GM12891 (cell line): ENCODE results near the gene GOLGA6L7.

ENCODE experiments used
- PAX5 ChIP-seq: IDR thresholded peaks from 2 replicates; pipeline ENCODE4 v1.6.1; 2011; ENCODE audit warnings: low read length, moderate library complexity, mild to moderate bottlenecking; ENCODE audit not compliant: insufficient read depth, severe bottlenecking
- POLR2A ChIP-seq: IDR thresholded peaks from 2 replicates; pipeline ENCODE4 v1.6.1; 2011; ENCODE audit warnings: low read depth, low read length, control low read depth
- POLR2AphosphoS5 ChIP-seq: IDR thresholded peaks from 2 replicates; pipeline ENCODE4 v1.6.1; 2011; ENCODE audit warnings: low read depth, low read length, control low read depth
- POU2F2 ChIP-seq: IDR thresholded peaks from 2 replicates; pipeline ENCODE4 v1.6.1; 2011; ENCODE audit warnings: low read depth, mild to moderate bottlenecking, control low read depth, low read length, moderate library complexity
- SPI1 ChIP-seq: IDR thresholded peaks from 2 replicates; pipeline ENCODE4 v1.6.1; 2011; ENCODE audit warnings: low read depth, low read length, control low read depth
- TAF1 ChIP-seq: IDR thresholded peaks from 2 replicates; pipeline ENCODE4 v1.6.1; 2011; ENCODE audit warnings: low read depth, low read length, control low read depth

DNA sequence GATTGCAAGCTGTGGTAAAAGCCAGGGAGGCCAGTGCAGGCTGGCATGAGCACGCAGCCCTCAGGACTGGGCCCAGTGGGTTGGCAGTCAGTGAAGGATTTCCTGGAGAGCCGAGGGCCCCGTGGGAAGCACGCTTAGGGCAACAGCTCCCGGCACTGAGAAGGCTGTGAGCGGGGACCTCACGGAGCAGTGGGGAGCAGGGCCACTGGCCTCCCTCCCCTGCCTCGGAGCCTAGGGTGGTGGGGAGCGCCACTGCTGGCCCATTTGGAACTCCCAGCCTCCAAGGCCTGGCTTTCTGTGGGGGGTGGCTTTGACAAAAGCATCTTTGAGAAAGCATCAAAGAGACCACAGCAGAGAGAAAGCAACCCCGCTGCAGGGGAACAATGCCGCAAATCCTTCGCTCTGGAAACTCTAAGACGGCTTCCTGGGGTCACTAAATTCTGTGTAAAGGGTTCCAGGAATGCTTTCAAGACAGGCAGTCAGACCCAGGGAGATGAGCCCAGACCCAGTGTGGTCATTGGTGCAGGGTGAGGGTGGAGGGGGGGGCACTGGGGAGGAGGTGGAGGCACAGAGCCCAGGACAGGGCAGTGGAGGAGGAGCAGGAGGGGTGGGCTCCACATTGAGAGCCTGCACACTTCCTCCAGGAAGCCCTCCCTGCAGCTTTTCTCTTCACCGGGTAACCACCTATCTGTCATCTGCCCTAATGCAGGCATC lies 27.8 kb upstream of the GOLGA6L7 start:
- TF ChIP-seq POLR2AphosphoS5 (no peak), TAF1 (no peak), POLR2A (no peak), SPI1 (no peak), POU2F2 (no peak), PAX5 (no peak)
